ENCODE results near the gene C2CD3.

The C2CD3 gene

DNA sequence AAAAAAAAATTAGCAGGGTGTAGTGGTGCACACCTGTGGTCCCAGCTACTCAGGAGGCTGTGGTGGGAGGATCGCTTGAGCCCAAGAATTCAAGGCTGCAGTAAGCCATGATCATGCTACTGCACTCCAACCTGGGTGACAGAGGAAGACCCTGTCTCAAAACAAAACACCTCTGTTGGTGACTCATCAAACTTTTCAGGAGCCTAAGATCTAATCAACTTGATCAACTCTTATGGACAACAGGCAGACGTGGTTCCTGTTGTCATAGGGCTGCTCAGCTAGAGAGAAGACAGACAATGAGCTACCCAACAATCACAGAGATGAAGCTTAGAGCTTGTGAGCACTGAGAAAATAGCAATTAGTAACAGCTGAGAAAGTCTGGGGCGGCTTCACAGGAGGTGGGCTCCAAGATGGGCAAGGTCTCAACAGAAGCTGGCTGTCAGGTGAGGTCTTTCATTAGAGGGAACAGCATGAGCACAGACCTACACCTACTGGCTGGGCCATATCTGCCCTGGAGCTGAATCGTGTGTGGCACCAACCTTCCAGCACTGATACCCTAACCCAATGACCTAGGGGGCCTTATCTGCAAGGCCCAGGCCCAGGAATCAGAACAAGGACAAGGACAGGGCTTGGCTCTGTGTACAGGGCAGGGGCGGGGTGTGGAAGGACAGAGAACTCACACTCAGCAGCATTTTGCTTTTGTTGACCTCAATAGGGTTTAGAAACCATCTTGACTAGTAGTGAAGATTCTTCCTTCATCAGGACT is 154.7 kb downstream of the C2CD3 start:
- DNase-seq (ENCODE audit: low read depth): no peak
- TF ChIP-seq, protein P1, sequence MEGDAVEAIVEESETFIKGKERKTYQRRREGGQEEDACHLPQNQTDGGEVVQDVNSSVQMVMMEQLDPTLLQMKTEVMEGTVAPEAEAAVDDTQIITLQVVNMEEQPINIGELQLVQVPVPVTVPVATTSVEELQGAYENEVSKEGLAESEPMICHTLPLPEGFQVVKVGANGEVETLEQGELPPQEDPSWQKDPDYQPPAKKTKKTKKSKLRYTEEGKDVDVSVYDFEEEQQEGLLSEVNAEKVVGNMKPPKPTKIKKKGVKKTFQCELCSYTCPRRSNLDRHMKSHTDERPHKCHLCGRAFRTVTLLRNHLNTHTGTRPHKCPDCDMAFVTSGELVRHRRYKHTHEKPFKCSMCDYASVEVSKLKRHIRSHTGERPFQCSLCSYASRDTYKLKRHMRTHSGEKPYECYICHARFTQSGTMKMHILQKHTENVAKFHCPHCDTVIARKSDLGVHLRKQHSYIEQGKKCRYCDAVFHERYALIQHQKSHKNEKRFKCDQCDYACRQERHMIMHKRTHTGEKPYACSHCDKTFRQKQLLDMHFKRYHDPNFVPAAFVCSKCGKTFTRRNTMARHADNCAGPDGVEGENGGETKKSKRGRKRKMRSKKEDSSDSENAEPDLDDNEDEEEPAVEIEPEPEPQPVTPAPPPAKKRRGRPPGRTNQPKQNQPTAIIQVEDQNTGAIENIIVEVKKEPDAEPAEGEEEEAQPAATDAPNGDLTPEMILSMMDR (IDR thresholded peaks at IDR 0.05; ENCODE audit: insufficient read depth, low read depth, low read length, missing control alignments): no peak
- H3K4me3 ChIP-seq (ENCODE audit: low read depth, low read length): no peak overlapping the region

DNA sequence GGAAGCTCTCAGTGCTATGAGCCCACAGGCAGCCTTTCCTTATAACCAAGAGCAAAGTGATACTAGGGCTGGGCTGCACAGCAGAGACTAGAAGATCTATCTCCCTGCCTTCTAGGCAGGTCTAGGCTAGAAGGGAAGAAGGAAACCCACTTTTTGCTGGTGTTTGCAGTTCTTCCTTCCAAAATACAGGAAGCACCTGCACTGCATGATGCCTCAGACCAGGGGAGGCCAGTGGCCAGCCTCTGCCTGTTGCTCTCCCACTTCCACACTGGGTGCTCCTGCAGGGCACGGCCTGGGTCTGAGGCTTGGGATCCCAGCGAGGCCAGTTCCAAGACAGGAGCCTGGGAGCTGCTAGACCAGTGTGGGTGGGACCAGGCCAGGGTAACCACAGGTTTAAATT is 155.9 kb downstream of the C2CD3 start:
- DNase-seq (ENCODE audit: low read depth): no peak
- H3K4me3 ChIP-seq (ENCODE audit: low read depth, low read length): no peak overlapping the region
- TF ChIP-seq, protein P1 (IDR thresholded peaks at IDR 0.05; ENCODE audit: insufficient read depth, low read depth, low read length, missing control alignments): no peak

DNA sequence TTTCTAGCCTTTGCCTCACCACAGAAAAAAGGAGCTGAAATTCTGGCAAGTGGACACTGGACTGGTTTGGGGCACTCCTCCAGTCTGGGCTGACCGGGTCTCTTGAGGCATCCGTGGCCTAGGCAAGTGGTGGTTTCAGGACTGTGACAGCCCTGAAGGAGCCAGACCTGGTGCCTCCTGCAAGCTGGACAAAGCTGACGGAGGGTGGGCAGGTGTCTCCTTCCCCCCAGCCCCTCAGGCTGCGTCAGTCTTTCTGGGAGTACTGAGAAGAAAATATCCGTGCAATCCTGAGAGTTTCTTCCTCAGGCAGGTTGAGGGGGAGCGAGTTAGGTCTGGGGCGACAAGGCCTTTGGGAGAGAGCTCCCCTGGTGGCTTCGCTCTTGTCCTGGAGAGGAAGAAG is 157.7 kb downstream of the C2CD3 start:
- no peak for DNase-seq (ENCODE audit: low read depth)
- H3K4me3 ChIP-seq (ENCODE audit: low read depth, low read length): no peak overlapping the region
- TF ChIP-seq, protein P1 (IDR thresholded peaks at IDR 0.05; ENCODE audit: insufficient read depth, low read depth, low read length, missing control alignments): no peak

DNA sequence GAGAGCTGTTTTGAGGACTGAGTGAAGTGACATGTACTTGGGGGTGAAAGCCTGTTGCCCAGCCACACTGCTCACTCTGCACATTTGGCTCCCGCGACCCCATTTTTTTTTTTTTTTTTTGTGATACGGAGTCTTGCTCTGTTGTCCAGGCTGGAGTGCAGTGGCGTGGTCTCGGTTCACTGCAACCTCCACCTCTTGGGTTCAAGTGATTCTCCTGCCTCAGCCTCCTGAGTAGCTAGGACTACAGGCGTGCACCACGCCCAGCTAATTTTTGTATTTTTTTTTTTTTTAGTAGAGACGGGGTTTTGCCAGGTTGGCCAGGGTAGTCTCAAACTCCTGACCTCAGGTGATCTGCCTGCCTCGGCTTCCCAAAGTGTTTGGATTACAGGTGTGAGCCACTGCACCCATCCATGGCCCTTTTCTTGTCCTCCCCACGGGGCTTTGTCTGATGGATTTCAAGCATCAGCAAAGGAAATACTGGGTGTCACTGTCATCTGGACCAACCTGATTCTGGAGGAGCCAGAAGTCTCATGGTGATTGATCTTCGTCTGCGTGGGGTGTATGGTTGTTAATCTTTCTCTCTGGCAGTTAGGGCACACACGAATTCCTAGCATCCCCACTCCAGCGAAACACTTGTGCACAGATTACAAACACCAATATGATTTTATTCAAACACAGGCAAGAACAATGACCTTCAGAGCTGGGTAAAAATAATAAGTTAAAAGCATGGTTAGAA is 158.6 kb downstream of the C2CD3 start:
- no peak overlapping the region for H3K4me3 ChIP-seq (ENCODE audit: low read depth, low read length)
- TF ChIP-seq, protein P1 (IDR thresholded peaks at IDR 0.05; ENCODE audit: insufficient read depth, low read depth, low read length, missing control alignments): no peak
- DNase-seq (ENCODE audit: low read depth): no peak

DNA sequence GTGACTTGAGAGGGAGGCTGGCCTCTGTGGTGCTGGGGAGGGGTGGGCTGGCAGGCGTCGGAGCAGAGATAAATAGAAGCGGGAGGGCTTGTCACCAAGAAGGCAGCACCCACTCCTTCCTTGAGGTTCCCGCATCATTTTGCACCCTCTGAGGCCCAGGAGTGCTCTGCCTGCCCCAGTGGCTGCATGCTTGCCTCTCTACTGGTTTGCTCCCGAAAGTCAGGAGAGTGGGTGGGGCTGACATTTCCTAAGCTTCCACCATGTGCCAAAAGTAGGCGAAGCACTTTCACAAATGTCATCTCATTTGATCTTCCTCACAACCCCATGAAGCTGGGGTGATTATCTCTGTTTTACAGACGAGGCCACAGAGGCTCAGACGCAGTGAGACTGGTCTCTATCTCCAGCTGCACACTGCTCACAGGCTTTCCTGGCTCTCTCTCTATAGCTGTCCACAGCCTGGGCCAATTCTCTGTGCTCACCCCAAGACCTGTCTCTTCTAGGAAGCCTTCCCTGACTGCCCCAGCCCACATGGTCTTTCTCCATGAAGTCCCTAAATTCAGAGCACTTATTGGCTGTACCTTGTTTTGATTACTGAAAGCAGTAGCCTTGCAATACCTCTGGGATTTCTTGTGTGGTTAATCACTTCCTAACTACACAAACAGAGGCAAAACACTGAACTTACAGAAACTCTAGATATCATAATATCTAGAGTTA is 159.3 kb downstream of the C2CD3 start:
- no peak overlapping the region for H3K4me3 ChIP-seq (ENCODE audit: low read depth, low read length)
- TF ChIP-seq, protein P1 (IDR thresholded peaks at IDR 0.05; ENCODE audit: insufficient read depth, low read depth, low read length, missing control alignments): no peak
- DNase-seq (ENCODE audit: low read depth): peak; percentile 86

DNA sequence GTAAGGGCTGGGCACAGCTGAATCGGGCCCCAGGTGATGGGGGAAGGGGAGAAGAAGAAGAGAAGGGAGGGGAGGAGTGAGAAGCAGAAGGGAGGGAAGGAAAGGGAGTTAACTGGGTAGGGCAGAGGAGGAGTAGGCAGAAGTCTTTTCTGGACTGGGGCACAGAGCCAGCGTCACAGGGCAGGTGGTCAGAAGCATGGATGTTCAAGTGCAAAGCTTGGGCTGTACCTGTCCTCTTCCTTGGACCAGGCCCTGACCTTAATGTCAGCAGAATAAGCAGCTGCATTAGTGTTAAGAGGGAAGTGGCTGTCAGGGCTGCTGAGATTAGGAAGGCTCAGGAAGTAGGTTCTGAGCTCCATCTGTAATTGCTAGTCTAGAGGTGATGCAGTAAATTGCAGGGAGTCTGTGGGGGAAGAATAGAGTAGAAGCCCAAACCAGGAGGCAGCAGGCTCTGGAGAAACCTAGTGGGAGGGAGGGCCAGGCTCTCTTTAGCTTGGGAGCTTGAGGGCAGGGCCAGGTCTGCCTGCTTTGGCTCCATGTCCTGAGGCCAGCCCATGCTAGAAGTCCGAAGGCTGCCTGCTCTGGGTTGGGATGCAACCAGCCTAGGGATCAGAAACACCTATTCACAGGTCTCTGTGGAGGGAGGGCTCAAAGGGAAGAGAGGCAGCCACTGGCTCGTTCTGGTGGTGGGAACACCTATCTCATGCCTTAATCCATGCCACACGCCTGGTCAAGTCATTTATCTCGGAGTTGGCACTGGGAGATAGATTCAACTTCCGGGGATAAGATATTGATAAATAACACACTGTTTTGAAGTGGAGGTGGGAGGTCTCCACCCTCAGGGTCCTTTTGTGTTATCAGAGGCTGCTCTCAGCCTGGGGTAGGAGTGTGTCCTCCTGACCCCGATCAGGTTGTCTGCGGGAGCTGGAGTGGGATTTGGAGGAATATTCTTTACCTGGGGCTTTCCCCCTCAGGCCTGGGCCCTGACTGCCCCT is 160.2 kb downstream of the C2CD3 start:
- no peak overlapping the region for H3K4me3 ChIP-seq (ENCODE audit: low read depth, low read length)

More for the DNA sequence above, 160.2 kb downstream of the C2CD3 start:
- no peak for DNase-seq (ENCODE audit: low read depth)
- TF ChIP-seq, protein P1 (IDR thresholded peaks at IDR 0.05; ENCODE audit: insufficient read depth, low read depth, low read length, missing control alignments): no peak
